Spleen (tissue), 7 donors: ENCODE data around the gene PRICKLE3.

Source experiments
- CTCF ChIP-seq, 11 experiments: fragments of 200-600 bp in 7 of 11; fragments of 450-650 bp in 4 of 11; sonication (generic) in 4 of 11; IDR thresholded peaks in 8 of 11; conservative IDR thresholded peaks in 3 of 11; 1 replicate in 7 of 11; 2 replicates in 4 of 11; pipeline versions ENCODE4 v1.4.0 to v1.8.0; 2016 to 2021; ENCODE audit warnings: antibody characterized with exemption in 11 of 11, inconsistent platforms in 4 of 11, mild to moderate bottlenecking in 1 of 11
- POLR2A ChIP-seq, 3 donors: fragments of 450-650 bp; IDR thresholded peaks; one replicate each; pipeline ENCODE4 v1.5.1; 2017; ENCODE audit warnings: antibody characterized with exemption in 3 of 3, mild to moderate bottlenecking in 1 of 3
- donor health status: DM: no; HTN: no; CAD: no; lungs with moderate emphysema.
- donor health status: DM: no; HTN: no; CAD: no.
- donor health status: DM: no; HTN: no; CAD: no.

GRCh38 chrX:49210406-49210805 lies 24.2 kb upstream of the PRICKLE3 start:
- TF ChIP-seq CTCF (IDR thresholded peaks at IDR 0.05 in 8 of 11, conservative IDR thresholded peaks at IDR 0.05 in 3 of 11) (no peak), POLR2A (IDR thresholded peaks at IDR 0.05) (no peak)
